Measurements from ENCODE around the gene CHDH.

Gene CHDH

GRCh38 chr3:53823026-53823955 lies 22.9 kb downstream of the CHDH start:
- DNase-seq: no peak

GRCh38 chr3:53822331-53822741 lies 23.9 kb downstream of the CHDH start:
- no peak for DNase-seq

DNA sequence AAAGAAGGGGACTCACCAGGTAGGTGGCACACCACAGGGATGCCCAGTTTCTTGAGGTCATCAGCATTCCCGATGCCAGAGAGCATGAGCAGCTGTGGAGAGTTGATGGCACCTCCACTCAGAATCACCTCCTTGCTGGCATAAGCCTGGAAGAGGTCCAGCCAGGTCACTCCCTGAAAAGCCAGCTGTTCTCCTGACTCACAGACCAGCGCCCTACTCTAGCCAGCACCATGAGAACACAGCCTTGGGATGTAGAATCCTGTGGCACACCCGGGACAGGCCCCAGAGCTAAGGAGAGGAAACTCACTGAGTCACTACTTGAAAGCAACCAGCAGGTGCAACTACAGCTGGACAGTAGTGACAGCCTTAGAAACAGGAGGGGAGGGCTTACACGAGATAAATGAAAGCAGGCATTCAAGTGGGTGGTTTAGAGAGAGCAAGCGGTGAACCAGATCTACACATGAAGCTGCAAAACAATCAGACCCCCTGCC lies 24.5 kb downstream of the CHDH start:
- no peak for DNase-seq

GRCh38 chr3:53820756-53821580 lies 25.3 kb downstream of the CHDH start:
- DNase-seq: no peak

DNA sequence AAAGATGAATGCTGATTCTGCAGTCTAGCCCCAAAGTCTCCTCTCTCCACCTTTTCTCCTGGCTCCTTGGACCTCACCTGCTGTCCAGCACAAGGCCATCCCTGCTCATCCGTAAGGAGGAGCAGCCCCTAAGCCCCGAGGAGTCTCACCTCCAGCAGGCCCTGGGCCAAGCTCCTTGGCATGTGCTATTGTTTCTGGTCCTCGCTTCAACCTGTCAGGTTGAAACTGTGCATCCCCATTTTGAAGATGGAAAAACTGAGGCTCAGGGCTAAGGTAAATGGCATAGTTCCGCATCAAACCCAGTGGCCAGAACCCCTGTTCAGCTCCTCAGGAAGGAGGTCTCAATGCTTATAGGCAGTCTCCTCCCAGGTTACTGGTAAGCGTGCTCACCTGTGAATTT lies 26.1 kb downstream of the CHDH start:
- no peak for DNase-seq

- no peak for DNase-seq
Observed at GRCh38 chr3:53819163-53819868, 26.9 kb downstream of the CHDH start.

DNA sequence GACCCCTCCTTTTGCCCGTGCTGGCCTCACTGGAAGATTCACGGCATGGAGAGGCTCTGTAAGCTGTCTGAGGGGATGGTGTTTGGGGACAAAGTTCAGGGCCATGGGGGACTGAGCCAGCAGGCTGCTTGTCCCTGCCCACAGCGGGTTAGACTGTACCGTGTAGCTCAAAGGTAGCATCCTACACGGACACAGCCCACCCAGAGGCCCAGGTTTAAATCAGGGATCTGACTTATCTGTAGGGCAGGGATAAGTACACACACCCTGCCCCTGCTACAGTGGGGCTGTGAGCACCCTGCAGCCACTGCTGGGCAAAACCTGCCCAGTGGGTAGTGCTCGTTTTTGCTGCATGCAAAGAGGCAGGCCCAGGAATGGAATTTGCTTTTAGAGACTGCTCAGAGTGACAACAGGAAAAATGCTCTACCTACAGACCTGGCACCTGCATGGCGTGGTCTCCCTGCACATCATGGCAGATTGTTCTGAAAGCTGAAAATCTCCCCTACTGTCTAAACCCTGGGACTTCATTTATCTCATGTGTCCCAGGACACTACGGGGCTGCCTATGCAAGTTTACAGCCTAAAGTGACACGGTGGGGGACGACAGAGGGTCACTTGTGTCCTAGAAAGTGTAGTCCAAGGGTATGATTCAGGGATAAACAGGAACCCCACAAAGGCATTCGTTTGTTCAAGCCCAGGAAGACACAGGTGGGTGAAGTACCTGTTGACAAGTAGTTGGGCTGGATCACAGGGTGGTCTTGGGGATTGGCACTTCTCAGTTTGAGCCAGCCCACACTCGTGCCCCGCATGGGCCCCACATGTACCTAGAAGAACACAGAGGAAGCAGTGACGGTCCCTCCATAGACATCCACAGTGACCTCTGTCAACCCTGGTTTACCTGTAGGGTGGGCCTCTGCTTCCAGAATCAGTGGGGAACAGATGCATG lies 27.7 kb downstream of the CHDH start:
- DNase-seq: no peak

- no peak for DNase-seq
Observed at GRCh38 chr3:53817809-53818208, 28.4 kb downstream of the CHDH start.

DNA sequence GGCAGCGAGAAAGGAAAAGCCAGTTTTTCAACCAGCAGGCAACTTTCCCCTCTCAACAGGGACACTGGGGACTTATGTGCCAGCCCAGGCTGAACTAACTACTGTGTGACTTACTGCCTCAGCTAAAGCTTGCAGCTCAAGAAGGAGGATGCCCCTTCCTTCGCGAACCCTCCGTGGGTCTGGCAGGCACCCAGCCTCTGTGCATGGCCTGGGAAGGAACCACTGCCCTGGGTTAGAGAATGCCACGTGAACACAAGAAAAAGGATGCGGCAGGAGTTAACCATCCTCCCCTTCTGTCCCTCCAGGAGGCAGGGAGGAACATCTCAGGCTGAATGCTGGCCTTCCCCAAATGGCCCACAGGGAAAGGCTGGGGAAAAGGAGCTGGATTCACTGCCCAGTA lies 29.0 kb downstream of the CHDH start:
- DNase-seq: no peak

DNA sequence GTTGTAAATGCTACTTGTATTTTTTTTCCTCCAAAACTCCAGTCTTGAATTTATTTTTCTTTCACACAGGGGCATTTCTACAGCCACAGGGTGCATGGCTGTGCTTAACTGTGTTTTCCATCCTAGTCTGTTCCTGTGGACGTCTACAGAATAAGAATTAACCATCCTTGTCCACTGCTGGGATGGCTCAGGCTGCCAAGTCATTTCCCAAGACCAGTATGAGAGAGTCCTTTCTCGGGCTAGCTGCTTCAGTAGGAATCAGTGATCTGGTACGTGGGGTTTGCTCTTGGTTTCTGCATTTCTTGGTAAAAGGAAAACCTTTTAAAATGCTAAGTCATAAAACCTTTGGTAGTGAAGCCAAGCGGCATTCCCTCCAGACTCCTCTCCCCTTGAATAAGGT lies 29.8 kb downstream of the CHDH start:
- no peak for DNase-seq

DNA sequence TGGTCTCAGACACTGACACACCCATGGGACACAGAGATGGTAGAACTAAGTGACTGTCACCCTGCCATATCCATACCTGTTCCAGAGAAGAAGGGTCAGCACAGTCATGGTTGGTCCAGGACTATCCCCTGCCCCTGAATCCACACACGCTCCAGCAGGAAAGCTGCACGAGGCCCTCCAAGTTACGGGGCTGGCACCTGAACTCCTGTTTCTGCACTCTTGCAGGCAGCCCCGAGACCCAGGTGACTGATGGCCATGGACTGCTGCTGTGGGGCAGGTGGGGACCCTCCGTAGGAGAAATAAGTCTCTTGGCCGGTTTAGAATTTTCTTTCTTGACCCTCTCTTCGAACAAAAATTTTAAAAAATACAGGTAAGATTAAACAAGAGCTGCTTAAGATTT lies 30.6 kb downstream of the CHDH start:
- no peak for DNase-seq

- DNase-seq: no peak
Observed at GRCh38 chr3:53815067-53815466, 31.2 kb downstream of the CHDH start.

- DNase-seq: no peak
Observed at GRCh38 chr3:53813876-53814275, 32.3 kb downstream of the CHDH start.

DNA sequence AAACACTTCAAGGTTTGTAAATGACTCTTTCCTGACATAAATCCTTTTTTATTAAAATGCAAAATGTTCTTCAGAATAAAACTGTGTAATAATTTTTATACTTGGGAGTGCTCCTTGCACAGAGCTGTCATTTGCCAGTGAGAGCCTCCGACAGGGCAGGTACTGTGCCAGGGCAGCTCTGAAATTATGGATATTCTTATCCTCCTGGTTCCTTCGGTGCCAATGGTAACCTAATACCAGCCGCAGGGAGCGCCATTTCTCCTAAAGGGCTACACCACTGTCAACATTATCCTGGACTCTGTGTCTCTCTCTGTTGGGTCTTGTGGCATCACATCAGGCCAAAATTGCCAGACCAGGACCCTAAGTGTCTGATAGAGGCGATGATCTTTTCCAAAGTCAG lies 33.0 kb downstream of the CHDH start:
- no peak for DNase-seq

GRCh38 chr3:53812434-53812833 lies 33.8 kb downstream of the CHDH start:
- no peak for DNase-seq

GRCh38 chr3:53811143-53811927 lies 34.9 kb downstream of the CHDH start:
- no peak for DNase-seq

DNA sequence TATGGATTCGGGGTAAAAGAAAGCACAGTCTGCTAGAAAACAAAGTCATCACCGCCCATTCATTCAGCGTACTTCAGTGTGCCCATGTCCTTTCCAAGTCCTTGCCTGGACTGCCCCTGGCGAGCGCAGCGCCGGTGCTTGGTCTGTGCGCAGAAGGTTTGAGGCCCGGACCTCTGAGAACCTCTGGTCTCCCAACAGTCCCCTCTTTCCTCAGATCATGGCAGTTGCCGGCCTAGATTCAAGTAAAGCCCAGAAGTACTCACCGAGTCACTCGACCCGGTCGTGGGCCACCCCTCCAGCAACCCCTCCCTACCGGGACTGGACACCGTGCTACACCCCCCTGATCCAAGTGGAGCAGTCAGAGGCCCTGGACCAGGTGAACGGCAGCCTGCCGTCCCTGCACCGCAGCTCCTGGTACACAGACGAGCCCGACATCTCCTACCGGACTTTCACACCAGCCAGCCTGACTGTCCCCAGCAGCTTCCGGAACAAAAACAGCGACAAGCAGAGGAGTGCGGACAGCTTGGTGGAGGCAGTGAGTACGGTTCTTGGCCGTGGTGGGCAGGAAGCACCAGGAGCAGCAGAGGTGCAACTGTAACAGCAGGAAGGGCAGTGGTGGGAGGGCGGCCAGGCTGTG lies 36.3 kb downstream of the CHDH start:
- DNase-seq: no peak

- DNase-seq: no peak
Observed at GRCh38 chr3:53809267-53809666, 37.0 kb downstream of the CHDH start.

- DNase-seq: no peak
Observed at GRCh38 chr3:53808496-53808895, 37.7 kb downstream of the CHDH start.

DNA sequence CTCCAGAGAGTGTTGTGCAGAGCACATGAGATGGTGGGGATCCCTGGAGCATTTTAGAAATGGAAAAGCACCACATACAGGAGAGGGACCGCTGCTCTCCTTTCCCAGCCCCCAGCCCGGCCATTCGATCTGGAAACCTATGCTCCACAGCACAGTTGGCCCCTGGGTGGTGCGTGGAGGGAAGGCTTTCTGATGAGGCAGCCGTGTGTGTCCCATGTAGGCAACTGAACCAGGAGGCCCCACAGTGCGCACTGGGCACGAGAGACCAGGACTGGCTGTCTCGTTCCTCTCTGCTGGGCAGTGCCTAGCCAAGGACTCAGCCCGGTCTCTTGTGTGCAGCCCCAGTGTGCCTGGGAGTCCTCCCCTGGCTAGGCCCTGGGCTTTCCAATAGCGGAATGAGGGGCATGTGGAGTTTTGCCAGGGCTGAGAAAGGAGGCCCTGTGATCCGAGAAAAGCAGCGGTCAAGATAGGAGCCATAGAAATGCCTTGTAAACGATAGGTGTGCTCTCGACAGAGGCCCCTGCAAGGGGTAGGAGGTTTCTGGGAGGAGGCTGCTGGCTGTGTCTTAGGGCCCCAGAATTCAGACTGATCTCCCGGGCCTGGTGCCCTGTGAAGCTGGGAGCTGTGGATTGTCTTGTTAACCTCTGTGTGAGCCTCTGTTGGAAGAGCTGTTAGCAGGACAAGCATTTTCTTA lies 39.0 kb downstream of the CHDH start:
- no peak for DNase-seq
